Stomach (tissue), 9 donors: Measurements from ENCODE around the gene SORCS2. TPM values are rescaled to one million over a fixed set of nuclear protein-coding genes. Genes with fewer than 3 reads are reported as not detected.

Source experiments
- DNase-seq, 2 donors: peaks; one replicate each; pipeline versions ENCODE4 v3.0.0 to v3.0.0-alpha.2; 2013 to 2019
- H3K27ac ChIP-seq, 5 donors: fragments of 200-600 bp in 4 of 5; sonication (generic) in 4 of 5; one replicate each; pipeline ENCODE4 v1.5.1; 2013 to 2019; ENCODE audit warnings: mild to moderate bottlenecking in 1 of 5, moderate library complexity in 1 of 5
- H3K27me3 ChIP-seq, 3 donors: fragments of 200-600 bp; sonication (generic); one replicate each; pipeline ENCODE4 v1.5.1; 2017 to 2019; ENCODE audit warnings: mixed run types in 1 of 3
- H3K36me3 ChIP-seq, 4 donors: fragments of 200-600 bp; sonication (generic); 1 replicate in 3 of 4; 2 replicates in 1 of 4; pipeline ENCODE4 v1.5.1; 2016 to 2019
- H3K4me1 ChIP-seq, 4 donors: fragments of 200-600 bp; sonication (generic); one replicate each; pipeline ENCODE4 v1.5.1; 2016 to 2019
- H3K4me3 ChIP-seq, 4 donors: fragments of 200-600 bp; sonication (generic) in 3 of 4; one replicate each; pipeline ENCODE4 v1.5.1; 2016 to 2019; ENCODE audit warnings: mild to moderate bottlenecking in 1 of 4
- H3K9me3 ChIP-seq, 4 donors: fragments of 200-600 bp; sonication (generic); one replicate each; pipeline ENCODE4 v1.5.1; 2016 to 2019
- EP300 ChIP-seq: sonication (generic); formaldehyde crosslinking; IDR thresholded peaks from one replicate; pipeline ENCODE4 v1.6.1; 2017; ENCODE audit warnings: antibody characterized with exemption
- POLR2A ChIP-seq, 4 donors: fragments of 450-650 bp; IDR thresholded peaks; one replicate each; pipeline ENCODE4 v1.6.1; 2016; ENCODE audit warnings: antibody characterized with exemption in 4 of 4, control low read depth in 2 of 4, mild to moderate bottlenecking in 1 of 4, moderate library complexity in 1 of 4
- POLR2AphosphoS5 ChIP-seq, 3 donors: sonication (generic); formaldehyde crosslinking; IDR thresholded peaks; one replicate each; pipeline ENCODE4 v1.6.1; 2016; ENCODE audit warnings: antibody characterized with exemption in 3 of 3
- WGBS, 5 donors: extraction: QIAGEN DNeasy Blood & Tissue Kit in 3 of 5; methylation state at CpG; one replicate each; pipeline versions ENCODE4 v1.1.5 to v1.1.7; 2013 to 2018; 5-methylcytosine and 5-hydroxymethylcytosine counted together
- intact Hi-C: fragments of 100-400 bp; cut with DNase I; formaldehyde crosslinking; loops from one replicate; pipeline ENCODE4 v1.15.1; 2023; ENCODE audit warnings: low total_unique reads
- polyA plus RNA-seq, 3 donors: library from polyadenylated mRNA; stranded (reverse); fragments of 200-250 nt; gene quantifications; one replicate each; pipeline ENCODE4 v1.2.3, GENCODE V29; 2013
- total RNA-seq, 5 donors: library from RNA; depleted of rRNA; stranded (reverse); fragments of >200 nt; gene quantifications; one replicate each; pipeline versions ENCODE4 v1.1.0 to v1.2.3, GENCODE V29; 2014 to 2016
- TF ChIP-seq, protein P1 (sequence below), 7 experiments: fragments of 450-650 bp in 4 of 7; fragments of 200-600 bp in 3 of 7; sonication (generic) in 3 of 7; IDR thresholded peaks; one replicate each; pipeline ENCODE4 v1.5.1; 2016 to 2019; ENCODE audit warnings: antibody characterized with exemption in 7 of 7, control low read depth in 2 of 7, mild to moderate bottlenecking in 1 of 7
- donor health status: healthy with polysubstance abuse.
- donor health status: Bipolar disorder and iron deficiency.
- donor health status: healthy.

The SORCS2 gene
- total and polyA plus RNA-seq, 8 donors = under 0.01 to 13.0 (median 0.50) TPM; not detected in 1

DNA sequence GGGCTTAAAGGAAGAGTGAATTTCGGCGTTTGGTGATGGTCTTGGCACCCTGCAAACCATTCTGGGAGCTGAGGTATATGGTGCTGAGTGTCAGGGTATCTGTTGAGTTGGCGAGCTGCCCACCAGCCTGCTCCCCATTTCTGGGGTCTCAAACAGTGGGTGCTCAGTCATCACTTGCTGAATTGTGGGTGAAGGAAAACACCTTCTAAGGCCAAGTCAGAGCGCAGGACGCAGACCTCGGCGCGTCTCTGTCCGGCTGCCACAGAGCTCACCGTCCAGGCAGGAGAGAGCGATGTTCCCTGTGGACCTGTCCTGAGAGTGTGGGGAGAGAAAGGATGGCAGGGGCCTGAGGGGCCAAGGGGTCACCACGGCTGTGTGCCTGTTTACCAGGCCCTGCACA, 111.2 kb downstream of the SORCS2 start:
- no peak for DNase-seq
- peaks cover 0 to 40% (median 7%) of the 10 kb centered on the region in 3 donors for H3K27me3 ChIP-seq
- 83 to 91% (median 87%) methylated on average over 12 of the region's 12 CpGs for WGBS, 5 donors
- intact Hi-C loops = no loop called here
- H3K9me3 ChIP-seq = no peaks in the 10 kb centered on the region
- H3K27ac ChIP-seq = no peak overlapping the region
- no peaks in the 10 kb centered on the region for H3K36me3 ChIP-seq
- TF ChIP-seq POLR2AphosphoS5 (IDR thresholded peaks at IDR 0.05) = no peak
- TF ChIP-seq POLR2A (IDR thresholded peaks at IDR 0.05) = no peak
- TF ChIP-seq, protein P1, sequence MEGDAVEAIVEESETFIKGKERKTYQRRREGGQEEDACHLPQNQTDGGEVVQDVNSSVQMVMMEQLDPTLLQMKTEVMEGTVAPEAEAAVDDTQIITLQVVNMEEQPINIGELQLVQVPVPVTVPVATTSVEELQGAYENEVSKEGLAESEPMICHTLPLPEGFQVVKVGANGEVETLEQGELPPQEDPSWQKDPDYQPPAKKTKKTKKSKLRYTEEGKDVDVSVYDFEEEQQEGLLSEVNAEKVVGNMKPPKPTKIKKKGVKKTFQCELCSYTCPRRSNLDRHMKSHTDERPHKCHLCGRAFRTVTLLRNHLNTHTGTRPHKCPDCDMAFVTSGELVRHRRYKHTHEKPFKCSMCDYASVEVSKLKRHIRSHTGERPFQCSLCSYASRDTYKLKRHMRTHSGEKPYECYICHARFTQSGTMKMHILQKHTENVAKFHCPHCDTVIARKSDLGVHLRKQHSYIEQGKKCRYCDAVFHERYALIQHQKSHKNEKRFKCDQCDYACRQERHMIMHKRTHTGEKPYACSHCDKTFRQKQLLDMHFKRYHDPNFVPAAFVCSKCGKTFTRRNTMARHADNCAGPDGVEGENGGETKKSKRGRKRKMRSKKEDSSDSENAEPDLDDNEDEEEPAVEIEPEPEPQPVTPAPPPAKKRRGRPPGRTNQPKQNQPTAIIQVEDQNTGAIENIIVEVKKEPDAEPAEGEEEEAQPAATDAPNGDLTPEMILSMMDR (IDR thresholded peaks at IDR 0.05) = no peak
- no peak for TF ChIP-seq EP300
- H3K4me1 ChIP-seq = no peaks in the 10 kb centered on the region
- no peak overlapping the region for H3K4me3 ChIP-seq

GRCh38 chr4:7304436-7304835, 112.1 kb downstream of the SORCS2 start:
- Histone ChIP-seq H3K4me1 (no peaks in the 10 kb centered on the region), H3K4me3 (no peak overlapping the region), H3K27ac (no peak overlapping the region), H3K9me3 (no peaks in the 10 kb centered on the region), H3K27me3 (peaks cover 0 to 33% (median 0%) of the 10 kb centered on the region in 3 donors), H3K36me3 (no peaks in the 10 kb centered on the region)
- 78 to 87% (median 81%) methylated on average over 10 of the region's 10 CpGs for WGBS, 5 donors
- intact Hi-C loops = no loop called here
- DNase-seq = no peak
- no peak for TF ChIP-seq POLR2AphosphoS5 (IDR thresholded peaks at IDR 0.05)

GRCh38 chr4:7306021-7306965, 114.0 kb downstream of the SORCS2 start:
- DNase-seq = no peak

DNA sequence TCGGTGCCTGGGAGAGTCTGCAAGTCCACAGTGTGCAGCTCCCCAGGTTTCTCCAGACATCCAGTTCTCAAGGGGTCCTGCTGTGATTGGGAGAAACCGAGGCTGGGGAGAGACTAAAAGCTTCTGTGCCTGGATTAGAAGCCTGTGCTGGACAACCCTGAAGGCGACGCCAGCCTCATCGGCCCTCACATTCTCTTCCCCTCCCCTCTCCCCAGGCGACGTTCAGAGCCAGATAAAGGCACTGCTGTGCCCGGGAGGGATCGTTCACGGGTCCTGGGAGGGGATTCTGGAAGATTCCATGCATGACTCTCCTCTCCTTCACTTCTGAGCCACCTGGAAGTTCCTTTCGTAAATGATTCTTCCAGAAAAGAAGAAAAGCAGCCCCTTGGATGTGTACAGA, 114.6 kb downstream of the SORCS2 start:
- H3K27ac ChIP-seq = no peak overlapping the region
- no peaks in the 10 kb centered on the region for H3K9me3 ChIP-seq
- WGBS, 5 donors = 44 to 73% (median 53%) methylated on average over 9 to 11 of the region's 11 CpGs
- H3K4me1 ChIP-seq = no peaks in the 10 kb centered on the region
- no peak overlapping the region for H3K4me3 ChIP-seq
- peaks cover 0 to 26% (median 0%) of the 10 kb centered on the region in 3 donors for H3K27me3 ChIP-seq
- intact Hi-C loops = no loop called here
- H3K36me3 ChIP-seq = no peaks in the 10 kb centered on the region
- no peak for DNase-seq
- TF ChIP-seq, protein P1 (IDR thresholded peaks at IDR 0.05) = no peak
- TF ChIP-seq POLR2AphosphoS5 (IDR thresholded peaks at IDR 0.05) (no peak), POLR2A (IDR thresholded peaks at IDR 0.05) (no peak), EP300 (no peak)

More at GRCh38 chr4:7306021-7306965, 114.0 kb downstream of the SORCS2 start:
- 61 to 79% (median 72%) methylated on average over 16 to 22 of the region's 22 CpGs for WGBS, 5 donors
- Histone ChIP-seq H3K27ac (no peak overlapping the region), H3K9me3 (no peaks in the 10 kb centered on the region), H3K27me3 (peaks cover 0 to 26% (median 0%) of the 10 kb centered on the region in 3 donors), H3K4me3 (no peak overlapping the region), H3K36me3 (no peaks in the 10 kb centered on the region), H3K4me1 (no peaks in the 10 kb centered on the region)
- TF ChIP-seq EP300 (no peak), POLR2A (IDR thresholded peaks at IDR 0.05) (no peak), POLR2AphosphoS5 (IDR thresholded peaks at IDR 0.05) (no peak)
- TF ChIP-seq, protein P1 (IDR thresholded peaks at IDR 0.05) = no peak
- intact Hi-C loops = no loop called here
